Suprapubic skin (tissue), 4 donors: ENCODE results near the gene NAT8L.

Source experiments
- POLR2A ChIP-seq, 2 donors: fragments of 450-650 bp; IDR thresholded peaks; one replicate each; pipeline ENCODE4 v1.6.1; 2017; ENCODE audit warnings: antibody characterized with exemption in 2 of 2, mild to moderate bottlenecking in 2 of 2, moderate library complexity in 2 of 2
- POLR2AphosphoS5 ChIP-seq, 3 donors: sonication (generic); formaldehyde crosslinking; IDR thresholded peaks; one replicate each; pipeline ENCODE4 v1.6.1; 2017; ENCODE audit warnings: antibody characterized with exemption in 3 of 3
- TF ChIP-seq, protein P1 (sequence below), 2 donors: fragments of 200-600 bp in 1 of 2; fragments of 450-650 bp in 1 of 2; sonication (generic) in 1 of 2; IDR thresholded peaks; one replicate each; pipeline ENCODE4 v1.5.1; 2016 to 2019; ENCODE audit warnings: antibody characterized with exemption in 2 of 2, mild to moderate bottlenecking in 1 of 2, moderate library complexity in 1 of 2

DNA sequence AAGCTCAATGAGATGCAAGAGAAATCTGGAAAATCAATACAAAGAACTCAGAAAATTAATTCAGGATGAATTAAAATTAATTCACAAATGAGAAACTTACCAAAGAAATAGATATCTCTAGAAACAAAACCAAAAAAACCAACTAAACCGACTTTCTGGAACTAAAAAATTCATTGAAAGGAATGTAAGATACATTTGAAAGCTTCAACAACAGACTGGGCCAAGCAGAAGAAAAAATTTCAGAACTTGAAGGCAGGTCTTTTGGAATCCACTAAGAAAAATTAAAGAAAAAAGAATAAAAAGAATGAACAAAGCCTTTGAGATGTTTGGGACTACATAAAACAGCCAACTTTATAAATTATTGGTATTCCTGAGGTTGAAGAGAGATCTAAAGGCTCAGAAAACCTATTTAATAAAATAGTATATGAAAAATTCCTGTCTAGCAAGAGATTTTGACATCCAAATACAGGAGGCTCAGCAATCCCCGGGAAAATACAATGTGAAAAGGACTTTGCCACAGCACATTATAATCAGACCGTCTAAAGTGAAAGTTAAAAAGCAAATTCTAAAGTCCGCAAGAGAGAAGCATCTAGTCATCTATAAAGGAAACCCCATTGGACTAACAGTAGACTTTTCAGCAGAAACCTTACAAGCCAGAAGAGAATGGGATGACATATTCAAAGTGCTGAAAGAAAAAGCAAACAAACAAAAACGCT is 44.2 kb downstream of the NAT8L start:
- TF ChIP-seq POLR2A (IDR thresholded peaks at IDR 0.05) = no peak
- no peak for TF ChIP-seq POLR2AphosphoS5 (IDR thresholded peaks at IDR 0.05)
- TF ChIP-seq, protein P1, sequence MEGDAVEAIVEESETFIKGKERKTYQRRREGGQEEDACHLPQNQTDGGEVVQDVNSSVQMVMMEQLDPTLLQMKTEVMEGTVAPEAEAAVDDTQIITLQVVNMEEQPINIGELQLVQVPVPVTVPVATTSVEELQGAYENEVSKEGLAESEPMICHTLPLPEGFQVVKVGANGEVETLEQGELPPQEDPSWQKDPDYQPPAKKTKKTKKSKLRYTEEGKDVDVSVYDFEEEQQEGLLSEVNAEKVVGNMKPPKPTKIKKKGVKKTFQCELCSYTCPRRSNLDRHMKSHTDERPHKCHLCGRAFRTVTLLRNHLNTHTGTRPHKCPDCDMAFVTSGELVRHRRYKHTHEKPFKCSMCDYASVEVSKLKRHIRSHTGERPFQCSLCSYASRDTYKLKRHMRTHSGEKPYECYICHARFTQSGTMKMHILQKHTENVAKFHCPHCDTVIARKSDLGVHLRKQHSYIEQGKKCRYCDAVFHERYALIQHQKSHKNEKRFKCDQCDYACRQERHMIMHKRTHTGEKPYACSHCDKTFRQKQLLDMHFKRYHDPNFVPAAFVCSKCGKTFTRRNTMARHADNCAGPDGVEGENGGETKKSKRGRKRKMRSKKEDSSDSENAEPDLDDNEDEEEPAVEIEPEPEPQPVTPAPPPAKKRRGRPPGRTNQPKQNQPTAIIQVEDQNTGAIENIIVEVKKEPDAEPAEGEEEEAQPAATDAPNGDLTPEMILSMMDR (IDR thresholded peaks at IDR 0.05) = no peak
